K562 (cell line): Measurements from ENCODE around the gene PHYKPL. TPM values are rescaled to one million over a fixed set of nuclear protein-coding genes. Genes with fewer than 3 reads are reported as not detected.

Experiments used
- CAMTA2 ChIP-seq: fragments of 250-450 bp; sonication (Bioruptor Pico); conservative IDR thresholded peaks from 2 replicates; pipeline ENCODE4 v1.5.1; 2022
- ESRRA ChIP-seq: fragments of 450-650 bp; IDR thresholded peaks from 2 replicates; pipeline ENCODE4 v1.6.1; 2014; ENCODE audit warnings: low read depth, mild to moderate bottlenecking, moderate library complexity, borderline replicate concordance
- MGA ChIP-seq: fragments of 450-650 bp; IDR thresholded peaks from 2 replicates; pipeline ENCODE4 v1.6.1; 2016; ENCODE audit warnings: mild to moderate bottlenecking, moderate library complexity
- YY1 ChIP-seq, 3 experiments: IDR thresholded peaks; 2 replicates each; pipeline ENCODE4 v1.6.1; 2011; ENCODE audit warnings: low read length in 2 of 3, mild to moderate bottlenecking in 2 of 3, moderate library complexity in 2 of 3, borderline replicate concordance in 1 of 3, control low read depth in 1 of 3, low read depth in 1 of 3; ENCODE audit not compliant: insufficient read depth in 3 of 3, insufficient replicate concordance in 2 of 3, control insufficient read depth in 1 of 3, insufficient read length in 1 of 3; ENCODE audit errors: extremely low read depth in 1 of 3
- ZNF217 ChIP-seq: sonication (generic); formaldehyde crosslinking; IDR thresholded peaks from 2 replicates; pipeline ENCODE4 v1.8.0; 2022; ENCODE audit warnings: mild to moderate bottlenecking, missing genetic modification reagents
- polyA plus RNA-seq, 8 experiments: library from polyadenylated mRNA; depleted of rRNA in 4 of 8; stranded (reverse) in 5 of 8; unstranded in 3 of 8; fragments of >200 nt; fragmentation: Nextera tagmentation in 2 of 8; fragmentation: Illumina TruSeq in 1 of 8; extraction: Ambion mirVana in 2 of 8; extraction: Trizol in 1 of 8; gene quantifications; 2 replicates each; pipeline versions ENCODE4 v1.2.1 to v1.2.3, GENCODE V29; 2011 to 2014; ENCODE audit warnings: inconsistent platforms in 1 of 8, missing spikeins in 1 of 8
- total RNA-seq, 7 experiments: library from RNA; depleted of rRNA in 6 of 7; stranded (reverse); fragments of >200 nt in 6 of 7; fragmentation: Illumina TruSeq in 2 of 7; extraction: Trizol in 2 of 7; gene quantifications; 2 replicates each; pipeline versions ENCODE4 v1.2.1 to v1.2.3, GENCODE V29; 2011 to 2021; ENCODE audit warnings: low replicate concordance in 1 of 7

The PHYKPL gene
- total and polyA plus RNA-seq, 9 of the 15 experiments (the other 6 are each of a cell fraction or from before 2014, with no cell fraction given), result 4.7 to 34.7 (median 18.6) TPM

- TF ChIP-seq ZNF217 (CRISPR knock-in tag) (no peak), YY1 (IDR thresholded peaks at IDR 0.05; ENCODE audit: borderline replicate concordance in 1 of 3, control insufficient read depth in 1 of 3, extremely low read depth in 1 of 3, insufficient read depth in 3 of 3, insufficient read length in 1 of 3, insufficient replicate concordance in 2 of 3, low read depth in 1 of 3, low read length in 2 of 3) (peak in 1 of 3 experiments; percentile 30), CAMTA2 (no peak), ESRRA (no peak), MGA (peak; percentile 36; the same call in 1 of the 2 replicates)
These were observed 68.5 kb downstream of the PHYKPL start (continued) for GRCh38 chr5:178163772-178164735.
